Coronary artery (tissue), 2 donors: ENCODE results near the gene SPDYC.

ENCODE experiments used
- DNase-seq: peaks from one replicate; pipeline ENCODE4 v3.0.0-alpha.2; 2017; ENCODE audit warnings: low spot score
- H3K27ac ChIP-seq, 2 donors: fragments of 200-600 bp; sonication (generic); one replicate each; pipeline ENCODE4 v1.5.1; 2016 to 2019
- H3K4me3 ChIP-seq: fragments of 200-600 bp; sonication (generic); 2 replicates; pipeline ENCODE4 v1.5.1; 2016; ENCODE audit warnings: mild to moderate bottlenecking, moderate library complexity
- TF ChIP-seq, protein P1 (sequence below): fragments of 200-600 bp; sonication (generic); IDR thresholded peaks from one replicate; pipeline ENCODE4 v1.5.1; 2019; ENCODE audit warnings: antibody characterized with exemption

SPDYC gene

DNA sequence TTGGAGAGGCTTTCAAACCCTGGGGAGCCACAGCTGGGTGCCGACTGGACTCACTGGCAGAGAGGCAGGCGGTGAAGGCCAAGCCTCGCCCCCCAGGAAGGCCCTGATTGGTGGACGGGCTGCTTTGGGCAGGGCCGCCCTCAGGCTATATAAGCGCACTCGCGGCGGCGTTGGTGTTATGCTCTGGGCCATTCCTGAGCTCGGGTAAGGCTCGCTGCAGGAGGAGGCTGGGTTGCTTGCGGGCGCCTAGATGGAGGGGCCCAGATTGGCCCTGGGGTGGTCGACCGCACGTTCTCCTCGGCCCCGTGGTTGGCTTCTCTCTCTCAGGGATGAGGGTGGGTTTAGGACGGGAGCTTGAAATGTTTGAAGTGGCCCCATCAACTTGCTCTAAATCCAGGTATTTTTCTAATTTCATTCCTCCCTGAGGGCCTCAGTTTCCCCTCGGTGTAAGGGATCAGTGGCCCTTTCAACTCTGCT is at the start of gene SPDYC:
Gene SPDYC (plus strand): TSS at position 176 of the 477 bp plus-strand sequence. CDS start 1,125 bp downstream, outside the sequence.
- no peak within 1 kb of the TSS for H3K27ac ChIP-seq

GRCh38 chr11:65120831-65121230 is 49.2 kb upstream of the SPDYC start:
- TF ChIP-seq, protein P1, sequence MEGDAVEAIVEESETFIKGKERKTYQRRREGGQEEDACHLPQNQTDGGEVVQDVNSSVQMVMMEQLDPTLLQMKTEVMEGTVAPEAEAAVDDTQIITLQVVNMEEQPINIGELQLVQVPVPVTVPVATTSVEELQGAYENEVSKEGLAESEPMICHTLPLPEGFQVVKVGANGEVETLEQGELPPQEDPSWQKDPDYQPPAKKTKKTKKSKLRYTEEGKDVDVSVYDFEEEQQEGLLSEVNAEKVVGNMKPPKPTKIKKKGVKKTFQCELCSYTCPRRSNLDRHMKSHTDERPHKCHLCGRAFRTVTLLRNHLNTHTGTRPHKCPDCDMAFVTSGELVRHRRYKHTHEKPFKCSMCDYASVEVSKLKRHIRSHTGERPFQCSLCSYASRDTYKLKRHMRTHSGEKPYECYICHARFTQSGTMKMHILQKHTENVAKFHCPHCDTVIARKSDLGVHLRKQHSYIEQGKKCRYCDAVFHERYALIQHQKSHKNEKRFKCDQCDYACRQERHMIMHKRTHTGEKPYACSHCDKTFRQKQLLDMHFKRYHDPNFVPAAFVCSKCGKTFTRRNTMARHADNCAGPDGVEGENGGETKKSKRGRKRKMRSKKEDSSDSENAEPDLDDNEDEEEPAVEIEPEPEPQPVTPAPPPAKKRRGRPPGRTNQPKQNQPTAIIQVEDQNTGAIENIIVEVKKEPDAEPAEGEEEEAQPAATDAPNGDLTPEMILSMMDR: no peak
- Histone ChIP-seq H3K27ac (no peak overlapping the region), H3K4me3 (peak overlapping the region; percentile 77)
- no peak for DNase-seq

More for the DNA sequence above, at the start of gene SPDYC:
- H3K4me3 ChIP-seq: no peak within 1 kb of the TSS
- no peak for DNase-seq
- TF ChIP-seq, protein P1: no peak

GRCh38 chr11:65121447-65121864 is 48.6 kb upstream of the SPDYC start:
- TF ChIP-seq, protein P1: no peak
- peak overlapping the region; percentile 92 to 97 for H3K27ac ChIP-seq
- peak overlapping the region; percentile 77 for H3K4me3 ChIP-seq
- DNase-seq: no peak

GRCh38 chr11:65121865-65122696 is 48.0 kb upstream of the SPDYC start, which contains the start of the genes FAU and MRPL49:
TSS of gene FAU (minus strand) at chr11:65122134. CDS start at chr11:65121813, 321 bp downstream.
TSS of gene MRPL49 (plus strand) at chr11:65122321. CDS start at chr11:65122347, 26 bp downstream.
- peak within 1 kb of the TSS; percentile 77 for H3K4me3 ChIP-seq
- TF ChIP-seq, protein P1: no peak
- peak within 1 kb of the TSS; percentile 92 to 97 for H3K27ac ChIP-seq
- DNase-seq: peak; percentile 98

GRCh38 chr11:65124480-65125196 is 45.4 kb upstream of the SPDYC start:
- Histone ChIP-seq H3K27ac (no peak overlapping the region), H3K4me3 (no peak overlapping the region)
- peak; percentile 56 for DNase-seq
- TF ChIP-seq, protein P1: no peak

GRCh38 chr11:65125197-65126056 is 44.6 kb upstream of the SPDYC start:
- DNase-seq: peak; percentile 58
- H3K27ac ChIP-seq: no peak overlapping the region
- no peak overlapping the region for H3K4me3 ChIP-seq
- TF ChIP-seq, protein P1: no peak
